Natural killer cell (primary cell): ENCODE results near the gene KLHL6. TPM values are rescaled to one million over a fixed set of nuclear protein-coding genes. Genes with fewer than 3 reads are reported as not detected.
A peak's percentile ranks its signal among the peaks of the same experiment; 100 is the strongest.

ENCODE experiments used
- ATAC-seq, 3 donors: fragments of 150-1000 bp in 2 of 3; fragments of 200-7000 bp in 1 of 3; cut with Tn5 transposase; 1 replicate in 1 of 3; 2 replicates in 2 of 3; pipeline ENCODE4 v1.10.0; 2021; ENCODE audit warnings: mild to moderate bottlenecking in 2 of 3, moderate library complexity in 2 of 3
- DNase-seq, 2 donors: peaks; one replicate each; pipeline versions ENCODE4 v3.0.0 to v3.0.0-alpha.2; 2013 to 2021; ENCODE audit warnings: mixed read lengths in 1 of 2
- H3K27ac ChIP-seq: one replicate; pipeline ENCODE4 v1.5.1; 2013; ENCODE audit warnings: mild to moderate bottlenecking, low read length
- H3K27me3 ChIP-seq: one replicate; pipeline ENCODE4 v1.6.1; 2013; ENCODE audit warnings: low read length; ENCODE audit not compliant: control insufficient read depth, insufficient read depth
- H3K36me3 ChIP-seq: one replicate; pipeline ENCODE4 v1.6.1; 2013; ENCODE audit warnings: low read length; ENCODE audit not compliant: control insufficient read depth, insufficient read depth
- H3K4me1 ChIP-seq: one replicate; pipeline ENCODE4 v1.6.1; 2013; ENCODE audit warnings: low read length; ENCODE audit not compliant: control insufficient read depth, insufficient read depth
- H3K4me3 ChIP-seq: one replicate; pipeline ENCODE4 v1.5.1; 2013; ENCODE audit warnings: low read length
- H3K9me3 ChIP-seq: one replicate; pipeline ENCODE4 v1.6.1; 2013; ENCODE audit warnings: low read length; ENCODE audit not compliant: control insufficient read depth, insufficient read depth
- H3K27ac Mint-ChIP-seq, 2 donors: one replicate each; pipeline ENCODE4 v1.8.0; 2022; ENCODE audit warnings: mild to moderate bottlenecking in 2 of 2, mixed read lengths in 2 of 2, moderate library complexity in 1 of 2
- H3K27me3 Mint-ChIP-seq, 2 donors: one replicate each; pipeline ENCODE4 v1.8.0; 2022; ENCODE audit warnings: low read depth in 2 of 2, mixed read lengths in 2 of 2
- H3K36me3 Mint-ChIP-seq: one replicate; pipeline ENCODE4 v1.8.0; 2022; ENCODE audit warnings: mixed read lengths
- H3K4me1 Mint-ChIP-seq, 2 donors: one replicate each; pipeline ENCODE4 v1.8.0; 2022; ENCODE audit warnings: mixed read lengths in 2 of 2
- H3K4me3 Mint-ChIP-seq: one replicate; pipeline ENCODE4 v1.8.0; 2022; ENCODE audit warnings: mild to moderate bottlenecking, moderate library complexity, mixed read lengths
- H3K9me3 Mint-ChIP-seq, 2 donors: one replicate each; pipeline ENCODE4 v1.8.0; 2022; ENCODE audit warnings: mixed read lengths in 2 of 2
- WGBS: methylation state at CpG from one replicate; pipeline ENCODE4 v1.1.7; 2013; ENCODE audit warnings: missing lambda C conversion rate; ENCODE audit not compliant: insufficient coverage; 5-methylcytosine and 5-hydroxymethylcytosine counted together
- intact Hi-C: fragments of 100-400 bp; cut with micrococcal nuclease; formaldehyde crosslinking; loops from one replicate; pipeline ENCODE4 v1.14.2; 2022
- total RNA-seq, 4 donors: library from RNA; stranded (reverse); fragments of 120-200 nt in 1 of 4; gene quantifications; one replicate each; pipeline versions ENCODE4 v1.2.3 to v1.2.4, GENCODE V29; 2013 to 2022
- TF ChIP-seq, protein P1 (sequence below): fragments of 200-600 bp; IDR thresholded peaks from one replicate; pipeline ENCODE4 v1.8.0; 2022; ENCODE audit warnings: antibody characterized with exemption

KLHL6 gene
- total RNA-seq, 3 donors from 2014 or later (not counting 1 experiment from before 2014, with no cell fraction given), result 10.9 to 17.3 (median 13.6) TPM

DNA sequence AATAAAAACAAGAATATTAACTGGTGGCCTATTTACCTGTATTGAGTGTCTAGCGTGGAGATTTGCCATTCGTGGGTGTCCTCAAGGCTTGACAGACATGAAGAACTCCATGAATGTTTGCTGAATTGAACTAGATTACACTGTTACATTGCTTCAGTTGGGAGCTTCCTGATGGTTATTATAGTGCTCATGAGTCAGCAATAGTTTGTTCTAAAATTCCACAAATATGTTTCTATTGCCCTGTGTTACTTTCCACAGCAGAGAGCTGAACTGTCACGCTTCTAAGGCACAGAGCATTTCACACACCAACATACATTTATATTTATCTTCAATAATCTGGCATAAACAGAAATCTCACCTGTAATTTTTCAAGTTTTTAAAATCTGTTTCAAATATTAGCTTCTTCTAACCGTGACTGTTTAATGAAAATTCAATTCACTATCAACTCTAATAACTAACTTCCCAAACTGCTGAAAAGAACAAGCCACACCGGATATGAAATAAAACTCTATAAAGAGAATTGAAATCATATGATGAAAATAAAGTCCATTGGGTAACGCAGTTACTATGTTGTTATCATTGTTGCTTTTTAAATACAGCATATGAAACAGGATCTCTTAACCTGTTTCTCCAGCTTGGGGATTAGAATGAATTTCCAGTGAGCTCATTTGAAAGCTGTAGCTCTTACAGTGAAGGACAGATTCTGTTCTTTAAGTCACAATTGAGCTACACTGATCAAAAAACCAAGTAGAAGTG is 65.9 kb downstream of the KLHL6 start:
- no peaks in the 10 kb centered on the region for H3K27me3 Mint-ChIP-seq
- Histone ChIP-seq H3K27me3 (no peaks in the 10 kb centered on the region), H3K36me3 (peaks cover 24% of the 10 kb centered on the region), H3K27ac (no peak overlapping the region), H3K4me3 (no peak overlapping the region), H3K4me1 (no peaks in the 10 kb centered on the region), H3K9me3 (no peaks in the 10 kb centered on the region)
- peak overlapping the region; percentile 18 to 50 for H3K27ac Mint-ChIP-seq
- TF ChIP-seq, protein P1, sequence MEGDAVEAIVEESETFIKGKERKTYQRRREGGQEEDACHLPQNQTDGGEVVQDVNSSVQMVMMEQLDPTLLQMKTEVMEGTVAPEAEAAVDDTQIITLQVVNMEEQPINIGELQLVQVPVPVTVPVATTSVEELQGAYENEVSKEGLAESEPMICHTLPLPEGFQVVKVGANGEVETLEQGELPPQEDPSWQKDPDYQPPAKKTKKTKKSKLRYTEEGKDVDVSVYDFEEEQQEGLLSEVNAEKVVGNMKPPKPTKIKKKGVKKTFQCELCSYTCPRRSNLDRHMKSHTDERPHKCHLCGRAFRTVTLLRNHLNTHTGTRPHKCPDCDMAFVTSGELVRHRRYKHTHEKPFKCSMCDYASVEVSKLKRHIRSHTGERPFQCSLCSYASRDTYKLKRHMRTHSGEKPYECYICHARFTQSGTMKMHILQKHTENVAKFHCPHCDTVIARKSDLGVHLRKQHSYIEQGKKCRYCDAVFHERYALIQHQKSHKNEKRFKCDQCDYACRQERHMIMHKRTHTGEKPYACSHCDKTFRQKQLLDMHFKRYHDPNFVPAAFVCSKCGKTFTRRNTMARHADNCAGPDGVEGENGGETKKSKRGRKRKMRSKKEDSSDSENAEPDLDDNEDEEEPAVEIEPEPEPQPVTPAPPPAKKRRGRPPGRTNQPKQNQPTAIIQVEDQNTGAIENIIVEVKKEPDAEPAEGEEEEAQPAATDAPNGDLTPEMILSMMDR, result no peak
- no peaks in the 10 kb centered on the region for H3K9me3 Mint-ChIP-seq
- no peaks in the 10 kb centered on the region for H3K4me1 Mint-ChIP-seq
- H3K4me3 Mint-ChIP-seq, result no peak overlapping the region
- WGBS, result 82% methylated on average over 4 of the region's 6 CpGs
- no peak for DNase-seq
- intact Hi-C loops, result no loop called here
- no peak for ATAC-seq
- no peaks in the 10 kb centered on the region for H3K36me3 Mint-ChIP-seq

DNA sequence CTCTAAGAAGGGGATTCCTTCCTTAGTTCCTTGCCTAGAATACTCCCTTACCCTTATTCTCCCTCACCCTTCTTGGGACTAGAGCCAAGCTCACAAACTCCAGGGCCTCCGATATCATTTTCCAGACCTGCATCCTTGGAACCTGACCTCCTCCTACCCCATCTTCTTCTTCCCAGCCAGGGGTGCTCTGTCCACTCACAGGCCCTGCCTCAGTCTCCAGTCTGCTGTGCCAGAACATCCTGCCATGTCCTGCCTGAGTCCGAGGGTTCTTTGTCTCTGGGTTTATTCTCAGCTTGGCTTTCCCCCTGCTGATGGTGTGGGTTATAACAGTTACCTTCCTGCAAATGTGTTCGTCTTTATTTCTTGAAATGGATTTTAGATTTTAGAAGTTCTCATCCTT is 67.2 kb downstream of the KLHL6 start:
- Mint-ChIP-seq H3K4me3 (no peak overlapping the region), H3K4me1 (no peaks in the 10 kb centered on the region), H3K9me3 (no peaks in the 10 kb centered on the region), H3K36me3 (no peaks in the 10 kb centered on the region), H3K27ac (no peak overlapping the region), H3K27me3 (peaks cover 0 to under 1% of the 10 kb centered on the region in 2 donors)
- Histone ChIP-seq H3K4me3 (no peak overlapping the region), H3K36me3 (peaks cover 15% of the 10 kb centered on the region), H3K9me3 (no peaks in the 10 kb centered on the region), H3K27me3 (no peaks in the 10 kb centered on the region), H3K4me1 (no peaks in the 10 kb centered on the region), H3K27ac (no peak overlapping the region)
- intact Hi-C loops, result no loop called here
- TF ChIP-seq, protein P1, result no peak
- no peak for DNase-seq
- ATAC-seq, result no peak
- WGBS, result 91% methylated on average over 3 of the region's 3 CpGs

DNA sequence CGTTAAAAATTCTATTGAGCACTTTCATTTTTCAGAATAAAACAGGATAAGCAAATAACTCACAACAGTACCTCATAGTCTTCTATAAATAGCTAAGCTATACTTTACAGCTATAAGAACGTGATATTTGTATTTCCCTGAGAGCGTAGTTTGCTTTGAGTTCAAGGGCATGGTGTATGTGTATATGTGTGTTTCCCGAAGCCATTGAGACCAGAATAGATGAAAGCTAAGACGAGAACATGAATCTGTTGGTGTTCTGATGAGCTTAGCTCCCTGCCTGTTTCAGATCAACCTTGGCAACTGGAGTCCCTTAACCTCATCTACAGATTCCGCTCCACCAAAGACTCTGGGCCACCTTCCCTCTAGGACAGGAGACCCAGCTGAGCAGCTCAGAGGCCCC is 67.6 kb downstream of the KLHL6 start:
- Histone ChIP-seq H3K27me3 (no peaks in the 10 kb centered on the region), H3K27ac (no peak overlapping the region), H3K9me3 (no peaks in the 10 kb centered on the region), H3K36me3 (peaks cover 12% of the 10 kb centered on the region), H3K4me1 (no peaks in the 10 kb centered on the region), H3K4me3 (no peak overlapping the region)
- Mint-ChIP-seq H3K27ac (no peak overlapping the region), H3K4me3 (no peak overlapping the region), H3K27me3 (peaks cover 0 to 2% of the 10 kb centered on the region in 2 donors), H3K4me1 (no peaks in the 10 kb centered on the region), H3K36me3 (no peaks in the 10 kb centered on the region), H3K9me3 (no peaks in the 10 kb centered on the region)
- intact Hi-C loops, result no loop called here
- DNase-seq, result no peak
- 92% methylated on average over 6 of the region's 6 CpGs for WGBS
- TF ChIP-seq, protein P1, result no peak
- ATAC-seq, result no peak

DNA sequence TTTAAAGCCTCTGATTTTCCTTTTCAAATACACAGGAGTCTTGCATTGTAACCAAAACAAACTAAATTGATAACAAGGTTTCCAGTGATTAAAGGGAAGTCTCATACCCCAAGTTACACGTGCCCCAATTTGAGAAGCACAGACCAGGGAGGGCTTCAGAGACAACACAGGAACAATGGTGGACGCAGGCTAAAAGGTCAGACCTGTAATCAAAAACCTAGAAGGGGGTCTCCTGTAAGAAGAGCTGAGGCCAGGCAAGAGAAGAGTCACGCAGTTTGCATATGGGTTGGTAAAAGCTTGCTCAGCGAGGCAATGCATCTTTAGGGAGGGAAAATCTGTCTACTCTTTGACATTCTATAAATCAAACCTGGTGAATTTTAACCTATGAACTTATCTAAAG is 68.5 kb downstream of the KLHL6 start:
- TF ChIP-seq, protein P1, result no peak
- H3K27ac ChIP-seq, result no peak overlapping the region
- DNase-seq (no peak), ATAC-seq (no peak)
- no peaks in the 10 kb centered on the region for H3K4me1 Mint-ChIP-seq
- no peaks in the 10 kb centered on the region for H3K27me3 ChIP-seq
- no peaks in the 10 kb centered on the region for H3K36me3 Mint-ChIP-seq
- no peak overlapping the region for H3K27ac Mint-ChIP-seq
- H3K9me3 ChIP-seq, result no peaks in the 10 kb centered on the region
- no peak overlapping the region for H3K4me3 ChIP-seq
- no peaks in the 10 kb centered on the region for H3K9me3 Mint-ChIP-seq
- peaks cover 4% of the 10 kb centered on the region for H3K36me3 ChIP-seq
- no peaks in the 10 kb centered on the region for H3K4me1 ChIP-seq
- H3K27me3 Mint-ChIP-seq, result peaks cover 0 to 2% of the 10 kb centered on the region in 2 donors
- 74% methylated on average over 3 of the region's 4 CpGs for WGBS
- intact Hi-C loops, result no loop called here
- no peak overlapping the region for H3K4me3 Mint-ChIP-seq
